HCT116 (cell line): ENCODE measurements around the gene A1CF.

Experiments used
- TF ChIP-seq, protein P1 (sequence below), 3 experiments: fragments of 200-600 bp in 1 of 3; sonication (generic) in 1 of 3; IDR thresholded peaks in 2 of 3; conservative IDR thresholded peaks in 1 of 3; 2 replicates each; pipeline ENCODE4 v1.5.1; 2012 to 2017; ENCODE audit warnings: low read depth in 2 of 3, low read length in 2 of 3, antibody characterized with exemption in 1 of 3, borderline replicate concordance in 1 of 3, control low read depth in 1 of 3, mild to moderate bottlenecking in 1 of 3, mixed read lengths in 1 of 3, mixed run types in 1 of 3, moderate library complexity in 1 of 3; ENCODE audit not compliant: insufficient read depth in 1 of 3
- TF ChIP-seq, protein P2 (sequence below): IDR thresholded peaks from 2 replicates; pipeline ENCODE4 v1.6.1; 2012

GRCh38 chr10:50931948-50932431 lies 46.6 kb upstream of the A1CF start:
- TF ChIP-seq, protein P1, sequence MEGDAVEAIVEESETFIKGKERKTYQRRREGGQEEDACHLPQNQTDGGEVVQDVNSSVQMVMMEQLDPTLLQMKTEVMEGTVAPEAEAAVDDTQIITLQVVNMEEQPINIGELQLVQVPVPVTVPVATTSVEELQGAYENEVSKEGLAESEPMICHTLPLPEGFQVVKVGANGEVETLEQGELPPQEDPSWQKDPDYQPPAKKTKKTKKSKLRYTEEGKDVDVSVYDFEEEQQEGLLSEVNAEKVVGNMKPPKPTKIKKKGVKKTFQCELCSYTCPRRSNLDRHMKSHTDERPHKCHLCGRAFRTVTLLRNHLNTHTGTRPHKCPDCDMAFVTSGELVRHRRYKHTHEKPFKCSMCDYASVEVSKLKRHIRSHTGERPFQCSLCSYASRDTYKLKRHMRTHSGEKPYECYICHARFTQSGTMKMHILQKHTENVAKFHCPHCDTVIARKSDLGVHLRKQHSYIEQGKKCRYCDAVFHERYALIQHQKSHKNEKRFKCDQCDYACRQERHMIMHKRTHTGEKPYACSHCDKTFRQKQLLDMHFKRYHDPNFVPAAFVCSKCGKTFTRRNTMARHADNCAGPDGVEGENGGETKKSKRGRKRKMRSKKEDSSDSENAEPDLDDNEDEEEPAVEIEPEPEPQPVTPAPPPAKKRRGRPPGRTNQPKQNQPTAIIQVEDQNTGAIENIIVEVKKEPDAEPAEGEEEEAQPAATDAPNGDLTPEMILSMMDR (IDR thresholded peaks at IDR 0.05 in 2 of 3, conservative IDR thresholded peaks at IDR 0.05 in 1 of 3; ENCODE audit: borderline replicate concordance in 1 of 3, insufficient read depth in 1 of 3, low read depth in 2 of 3, low read length in 2 of 3) = no peak
- TF ChIP-seq, protein P2, sequence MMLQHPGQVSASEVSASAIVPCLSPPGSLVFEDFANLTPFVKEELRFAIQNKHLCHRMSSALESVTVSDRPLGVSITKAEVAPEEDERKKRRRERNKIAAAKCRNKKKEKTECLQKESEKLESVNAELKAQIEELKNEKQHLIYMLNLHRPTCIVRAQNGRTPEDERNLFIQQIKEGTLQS = no peak
